DOHH2 (cell line): ENCODE measurements around the gene SMIM45.

ENCODE experiments used
- H3F3A ChIP-seq: fragments of 200-600 bp; sonication (generic), shearing (Covaris generic); 2 replicates; pipeline ENCODE4 v1.6.0; 2016; ENCODE audit warnings: antibody characterized with exemption, mild to moderate bottlenecking; ENCODE audit not compliant: control insufficient read depth, insufficient read depth
- H3K27ac ChIP-seq: fragments of 200-600 bp; sonication (generic); 2 replicates; pipeline ENCODE4 v1.5.1; 2014; ENCODE audit warnings: low read depth, mild to moderate bottlenecking, low read length, moderate library complexity
- H3K27me3 ChIP-seq: fragments of 200-600 bp; sonication (generic); 2 replicates; pipeline ENCODE4 v1.6.1; 2014; ENCODE audit warnings: mild to moderate bottlenecking, low read length, mixed read lengths; ENCODE audit not compliant: control insufficient read depth
- H3K36me3 ChIP-seq: fragments of 200-600 bp; sonication (generic); 2 replicates; pipeline ENCODE4 v1.6.1; 2014; ENCODE audit warnings: mild to moderate bottlenecking, low read length, moderate library complexity, mixed read lengths; ENCODE audit not compliant: control insufficient read depth
- H3K4me1 ChIP-seq: fragments of 200-600 bp; sonication (generic); 2 replicates; pipeline ENCODE4 v1.6.1; 2014; ENCODE audit warnings: mild to moderate bottlenecking, low read length, mixed read lengths; ENCODE audit not compliant: control insufficient read depth
- H3K4me2 ChIP-seq: fragments of 200-600 bp; sonication (generic); 2 replicates; pipeline ENCODE4 v1.6.0; 2014; ENCODE audit warnings: mild to moderate bottlenecking, low read length, moderate library complexity
- H3K4me3 ChIP-seq: fragments of 200-600 bp; sonication (generic); 2 replicates; pipeline ENCODE4 v1.5.1; 2014; ENCODE audit warnings: mild to moderate bottlenecking, low read length, mixed read lengths
- H3K79me2 ChIP-seq: fragments of 200-600 bp; sonication (generic); 2 replicates; pipeline ENCODE4 v1.6.1; 2014; ENCODE audit warnings: mild to moderate bottlenecking, low read length, mixed read lengths; ENCODE audit not compliant: control insufficient read depth
- H3K9me2 ChIP-seq: fragments of 200-600 bp; sonication (generic); replicated peaks from 2 replicates; pipeline ENCODE4 v1.6.1; 2014; ENCODE audit warnings: mild to moderate bottlenecking, low read length, mixed read lengths; ENCODE audit not compliant: control insufficient read depth
- H3K9me3 ChIP-seq: fragments of 200-600 bp; sonication (generic); 2 replicates; pipeline ENCODE4 v1.6.1; 2014; ENCODE audit warnings: antibody characterized with exemption, low read length, mixed read lengths; ENCODE audit not compliant: control insufficient read depth, insufficient read depth
- H4K20me1 ChIP-seq: fragments of 200-600 bp; sonication (generic); 2 replicates; pipeline ENCODE4 v1.6.0; 2014; ENCODE audit warnings: low read depth, mild to moderate bottlenecking, antibody characterized with exemption, low read length, moderate library complexity; ENCODE audit not compliant: control insufficient read depth, insufficient read depth
- CTCF ChIP-seq: fragments of 200-600 bp; sonication (generic); IDR thresholded peaks from one replicate; pipeline ENCODE4 v1.5.1; 2014; ENCODE audit warnings: antibody characterized with exemption, mild to moderate bottlenecking, low read depth, low read length; ENCODE audit not compliant: poor library complexity, severe bottlenecking
- EZH2phosphoT487 ChIP-seq: fragments of 200-600 bp; sonication (generic); IDR thresholded peaks from 2 replicates; pipeline ENCODE4 v1.6.1; 2017; ENCODE audit warnings: borderline replicate concordance, mild to moderate bottlenecking, antibody characterized with exemption, low read length, moderate library complexity, mixed read lengths

Gene SMIM45

GRCh38 chr22:41995211-41995610 lies 43.3 kb downstream of the SMIM45 start:
- H3K36me3 ChIP-seq, result no peaks in the 10 kb centered on the region
- H3K4me2 ChIP-seq, result no peak overlapping the region

GRCh38 chr22:41996826-41997225 lies 44.9 kb downstream of the SMIM45 start:
- H3K79me2 ChIP-seq, result no peaks in the 10 kb centered on the region
- no peak overlapping the region for H3K4me2 ChIP-seq
- no peaks in the 10 kb centered on the region for H3K4me1 ChIP-seq
- H3K36me3 ChIP-seq, result no peaks in the 10 kb centered on the region
- TF ChIP-seq EZH2phosphoT487 (no peak), CTCF (no peak)
- no peaks in the 10 kb centered on the region for H4K20me1 ChIP-seq
- no peak overlapping the region for H3K27ac ChIP-seq
- no peaks in the 10 kb centered on the region for H3F3A ChIP-seq
- H3K9me2 ChIP-seq, result no peaks in the 10 kb centered on the region
- H3K9me3 ChIP-seq, result no peaks in the 10 kb centered on the region
- peaks cover 37% of the 10 kb centered on the region for H3K27me3 ChIP-seq
- H3K4me3 ChIP-seq, result no peak overlapping the region

More at GRCh38 chr22:41995211-41995610, 43.3 kb downstream of the SMIM45 start:
- Histone ChIP-seq H3K4me1 (no peaks in the 10 kb centered on the region), H3K4me3 (no peak overlapping the region), H3K79me2 (no peaks in the 10 kb centered on the region), H3K9me3 (no peaks in the 10 kb centered on the region), H3F3A (no peaks in the 10 kb centered on the region), H4K20me1 (no peaks in the 10 kb centered on the region), H3K27me3 (peaks cover 32% of the 10 kb centered on the region), H3K9me2 (no peaks in the 10 kb centered on the region), H3K27ac (no peak overlapping the region)
- TF ChIP-seq CTCF, result no peak
- TF ChIP-seq EZH2phosphoT487, result no peak

GRCh38 chr22:41998361-41999261 lies 46.7 kb downstream of the SMIM45 start, which contains the start of gene WBP2NL:
TSS of gene WBP2NL (plus strand) at chr22:41998788. CDS start at chr22:41998819, 31 bp downstream.
- Histone ChIP-seq H4K20me1 (no peaks in the 10 kb centered on the region), H3F3A (no peaks in the 10 kb centered on the region), H3K27me3 (peaks cover 30% of the 10 kb centered on the region), H3K27ac (no peak within 1 kb of the TSS), H3K79me2 (no peaks in the 10 kb centered on the region), H3K9me2 (no peaks in the 10 kb centered on the region), H3K9me3 (no peaks in the 10 kb centered on the region), H3K4me2 (no peak within 1 kb of the TSS), H3K4me1 (no peaks in the 10 kb centered on the region), H3K4me3 (no peak within 1 kb of the TSS), H3K36me3 (no peaks in the 10 kb centered on the region)
- no peak for TF ChIP-seq EZH2phosphoT487
- no peak for TF ChIP-seq CTCF
